22Rv1 (cell line): ENCODE data around the gene TBCB.

ENCODE experiments used
- H3K27ac ChIP-seq: fragments of 450-650 bp; 2 replicates; pipeline ENCODE4 v1.5.1; 2017
- CTCF ChIP-seq: fragments of 450-650 bp; IDR thresholded peaks from 2 replicates; pipeline ENCODE4 v1.5.1; 2017; ENCODE audit warnings: mild to moderate bottlenecking
- ZFX ChIP-seq: fragments of 450-650 bp; IDR thresholded peaks from 2 replicates; pipeline ENCODE4 v1.6.1; 2017; ENCODE audit warnings: antibody characterized with exemption, borderline replicate concordance

TBCB gene

GRCh38 chr19:36113425-36113824, 1.8 kb upstream of the TBCB start:
- TF ChIP-seq CTCF (no peak), ZFX (no peak)
- peak overlapping the region; percentile 86 for H3K27ac ChIP-seq

- peak; percentile 9; the same call in 1 of the 2 replicates for TF ChIP-seq CTCF
- no peak for TF ChIP-seq ZFX
- H3K27ac ChIP-seq, result peak overlapping the region; percentile 86
Observed at GRCh38 chr19:36113894-36114720, 1.2 kb upstream of the TBCB start.

GRCh38 chr19:36114721-36115452, 381 bp upstream of the TBCB start, which contains the start of gene POLR2I:
TSS of gene POLR2I (minus strand) at chr19:36114875. CDS start at chr19:36114856, 19 bp downstream.
- peak within 1 kb of the TSS; percentile 86 for H3K27ac ChIP-seq
- TF ChIP-seq CTCF (no peak), ZFX (no peak)

- TF ChIP-seq ZFX (no peak), CTCF (no peak)
- peak overlapping the region; percentile 86 for H3K27ac ChIP-seq
Observed at GRCh38 chr19:36116344-36116637, 1.0 kb downstream of the TBCB start.

- TF ChIP-seq CTCF, result no peak
- no peak for TF ChIP-seq ZFX
- H3K27ac ChIP-seq, result no peak overlapping the region
Observed at GRCh38 chr19:36120092-36120983, 5.1 kb downstream of the TBCB start.

GRCh38 chr19:36120984-36121358, 5.7 kb downstream of the TBCB start:
- H3K27ac ChIP-seq, result no peak overlapping the region

More at GRCh38 chr19:36120984-36121358, 5.7 kb downstream of the TBCB start:
- TF ChIP-seq CTCF (no peak), ZFX (no peak)
